ENCODE results near the gene ZNF346.

Gene ZNF346

GRCh38 chr5:177093803-177094202 is 71.3 kb downstream of the ZNF346 start:
- DNase-seq (ENCODE audit: low read depth, low spot score): no peak

GRCh38 chr5:177094224-177095087 is 72.0 kb downstream of the ZNF346 start:
- DNase-seq (ENCODE audit: low read depth, low spot score): peak; percentile 39

- no peak for DNase-seq (ENCODE audit: low read depth, low spot score)
Observed at GRCh38 chr5:177095088-177095669, 72.7 kb downstream of the ZNF346 start.

- DNase-seq (ENCODE audit: low read depth, low spot score): no peak
Observed at GRCh38 chr5:177096162-177097015, 73.9 kb downstream of the ZNF346 start.

GRCh38 chr5:177097016-177097985 is 74.8 kb downstream of the ZNF346 start:
- no peak for DNase-seq (ENCODE audit: low read depth, low spot score)

- no peak for DNase-seq (ENCODE audit: low read depth, low spot score)
Observed at GRCh38 chr5:177098120-177098469, 75.6 kb downstream of the ZNF346 start.

GRCh38 chr5:177098470-177099141 is 76.1 kb downstream of the ZNF346 start:
- peak; percentile 71 for DNase-seq (ENCODE audit: low read depth, low spot score)

GRCh38 chr5:177099422-177100093 is 77.1 kb downstream of the ZNF346 start:
- peak; percentile 60 for DNase-seq (ENCODE audit: low read depth, low spot score)

- DNase-seq (ENCODE audit: low read depth, low spot score): no peak
Observed at GRCh38 chr5:177100714-177101121, 78.2 kb downstream of the ZNF346 start.

GRCh38 chr5:177103523-177104253 is 81.2 kb downstream of the ZNF346 start:
- no peak for DNase-seq (ENCODE audit: low read depth, low spot score)

GRCh38 chr5:177105691-177106476 is 83.4 kb downstream of the ZNF346 start:
- DNase-seq (ENCODE audit: low read depth, low spot score): no peak

- no peak for DNase-seq (ENCODE audit: low read depth, low spot score)
Observed at GRCh38 chr5:177107159-177107558, 84.7 kb downstream of the ZNF346 start.

GRCh38 chr5:177109810-177110209 is 87.3 kb downstream of the ZNF346 start:
- DNase-seq (ENCODE audit: low read depth, low spot score): peak; percentile 58

GRCh38 chr5:177111720-177112394 is 89.4 kb downstream of the ZNF346 start:
- peak; percentile 95 for DNase-seq (ENCODE audit: low read depth, low spot score)

GRCh38 chr5:177112589-177113220 is 90.2 kb downstream of the ZNF346 start:
- no peak for DNase-seq (ENCODE audit: low read depth, low spot score)

- peak; percentile 94 for DNase-seq (ENCODE audit: low read depth, low spot score)
Observed at GRCh38 chr5:177113566-177114424, 91.3 kb downstream of the ZNF346 start.

All from ELF-1 (cell line).